ENCODE measurements around the gene DPY19L3.
A peak's percentile ranks its signal among the peaks of the same experiment; 100 is the strongest.
"Not testable (repeated sequence)": the region's sequence is repeated elsewhere in the genome, so short reads cannot be mapped to it uniquely, and the experiment has no call there.

Gene DPY19L3

DNA sequence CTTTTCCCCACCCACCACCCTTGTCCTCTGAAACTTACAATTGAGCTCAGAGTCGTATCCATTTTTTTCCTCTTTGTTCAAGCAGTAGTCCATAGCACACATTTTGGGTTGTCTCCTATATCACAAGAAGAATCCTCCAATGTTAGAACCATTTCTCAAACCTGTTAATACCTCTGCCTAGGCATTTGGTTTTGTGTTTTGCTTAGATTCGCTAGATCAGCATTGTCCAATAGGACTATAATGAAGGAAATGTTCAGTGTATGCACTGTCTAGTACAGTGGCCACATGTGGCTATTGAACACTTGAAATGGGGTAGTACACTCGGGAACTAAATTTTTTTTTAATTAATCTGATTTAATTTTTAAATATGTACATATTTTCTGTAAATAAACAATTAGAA is 12.6 kb downstream of the DPY19L3 start:
- no peak overlapping the region for H3K27ac ChIP-seq (ENCODE audit: low read depth, low read length)
- no peaks in the 10 kb centered on the region for H3K9me2 ChIP-seq (replicated peaks; ENCODE audit: control insufficient read depth, low read length)
- no peaks in the 10 kb centered on the region for H3K27me3 ChIP-seq (ENCODE audit: control insufficient read depth, low read length)
- H3K9me3 ChIP-seq (ENCODE audit: control insufficient read depth, insufficient read depth, low read length), result no peaks in the 10 kb centered on the region
- no peak overlapping the region for H3K4me3 ChIP-seq (ENCODE audit: low read length)
- H3K4me2 ChIP-seq (ENCODE audit: low read length), result no peak overlapping the region
- TF ChIP-seq EZH2phosphoT487 (IDR thresholded peaks at IDR 0.05; ENCODE audit: borderline replicate concordance, low read length), result no peak
- TF ChIP-seq CTCF (IDR thresholded peaks at IDR 0.05; ENCODE audit: low read depth, low read length, poor library complexity, severe bottlenecking), result no peak
- peaks cover 35% of the 10 kb centered on the region for H3K36me3 ChIP-seq (ENCODE audit: control insufficient read depth, low read length)
- peaks cover 3% of the 10 kb centered on the region; the same call in 1 of the 2 replicates for H3K79me2 ChIP-seq (ENCODE audit: control insufficient read depth, low read length)
- H3K4me1 ChIP-seq (ENCODE audit: control insufficient read depth, low read length), result peaks cover 20% of the 10 kb centered on the region
- H4K20me1 ChIP-seq (ENCODE audit: control insufficient read depth, insufficient read depth, low read depth, low read length), result no peaks in the 10 kb centered on the region
- H3F3A ChIP-seq (ENCODE audit: control insufficient read depth, insufficient read depth), result peaks cover 7% of the 10 kb centered on the region; the same call in 1 of the 2 replicates

GRCh38 chr19:32421589-32422361 is 16.2 kb downstream of the DPY19L3 start:
- H3K27ac ChIP-seq (ENCODE audit: low read depth, low read length), result peak overlapping the region; percentile 79
- TF ChIP-seq EZH2phosphoT487 (IDR thresholded peaks at IDR 0.05; ENCODE audit: borderline replicate concordance, low read length) (no peak), CTCF (IDR thresholded peaks at IDR 0.05; ENCODE audit: low read depth, low read length, poor library complexity, severe bottlenecking) (no peak)
- H3K9me3 ChIP-seq (ENCODE audit: control insufficient read depth, insufficient read depth, low read length), result no peaks in the 10 kb centered on the region
- H3K36me3 ChIP-seq (ENCODE audit: control insufficient read depth, low read length), result peaks cover 19% of the 10 kb centered on the region
- H3K4me1 ChIP-seq (ENCODE audit: control insufficient read depth, low read length), result peaks cover 31% of the 10 kb centered on the region
- H3K9me2 ChIP-seq (replicated peaks; ENCODE audit: control insufficient read depth, low read length), result no peaks in the 10 kb centered on the region
- H3K4me3 ChIP-seq (ENCODE audit: low read length), result peak overlapping the region; percentile 55
- H3K79me2 ChIP-seq (ENCODE audit: control insufficient read depth, low read length), result peaks cover 3% of the 10 kb centered on the region; the same call in 1 of the 2 replicates
- H4K20me1 ChIP-seq (ENCODE audit: control insufficient read depth, insufficient read depth, low read depth, low read length), result no peaks in the 10 kb centered on the region
- peaks cover 7% of the 10 kb centered on the region; the same call in 1 of the 2 replicates for H3F3A ChIP-seq (ENCODE audit: control insufficient read depth, insufficient read depth)
- peak overlapping the region; percentile 75 for H3K4me2 ChIP-seq (ENCODE audit: low read length)
- H3K27me3 ChIP-seq (ENCODE audit: control insufficient read depth, low read length), result no peaks in the 10 kb centered on the region

DNA sequence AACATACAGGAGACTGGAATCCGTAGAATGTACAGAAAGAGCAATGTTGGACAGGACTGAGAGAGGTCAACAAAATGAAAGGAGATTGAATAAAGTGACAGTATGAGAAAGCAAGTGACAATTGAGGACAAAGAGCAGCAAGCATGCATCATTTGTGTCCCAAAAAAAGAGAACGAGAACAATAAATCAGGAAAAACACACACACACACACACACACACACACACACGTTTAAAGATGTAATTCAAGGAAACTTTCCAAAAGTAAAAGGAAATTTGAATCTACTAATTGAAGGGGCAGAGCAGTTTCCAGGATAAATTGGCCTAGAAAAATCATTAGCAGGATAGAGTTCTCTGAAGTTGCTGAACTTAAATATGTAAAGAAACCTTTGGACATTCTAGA is 16.9 kb downstream of the DPY19L3 start:
- Histone ChIP-seq H3K9me2 (replicated peaks; ENCODE audit: control insufficient read depth, low read length) (no peaks in the 10 kb centered on the region), H3F3A (ENCODE audit: control insufficient read depth, insufficient read depth) (peaks cover 7% of the 10 kb centered on the region; the same call in 1 of the 2 replicates), H3K4me1 (ENCODE audit: control insufficient read depth, low read length) (peaks cover 31% of the 10 kb centered on the region), H3K4me2 (ENCODE audit: low read length) (peak overlapping the region; percentile 75), H3K79me2 (ENCODE audit: control insufficient read depth, low read length) (peaks cover 8% of the 10 kb centered on the region), H3K27me3 (ENCODE audit: control insufficient read depth, low read length) (no peaks in the 10 kb centered on the region), H3K9me3 (ENCODE audit: control insufficient read depth, insufficient read depth, low read length) (no peaks in the 10 kb centered on the region), H4K20me1 (ENCODE audit: control insufficient read depth, insufficient read depth, low read depth, low read length) (no peaks in the 10 kb centered on the region), H3K4me3 (ENCODE audit: low read length) (peak overlapping the region; percentile 55), H3K36me3 (ENCODE audit: control insufficient read depth, low read length) (peaks cover 20% of the 10 kb centered on the region), H3K27ac (ENCODE audit: low read depth, low read length) (peak overlapping the region; percentile 79)
- TF ChIP-seq CTCF (IDR thresholded peaks at IDR 0.05; ENCODE audit: low read depth, low read length, poor library complexity, severe bottlenecking), result no peak
- TF ChIP-seq EZH2phosphoT487 (IDR thresholded peaks at IDR 0.05; ENCODE audit: borderline replicate concordance, low read length), result no peak

DNA sequence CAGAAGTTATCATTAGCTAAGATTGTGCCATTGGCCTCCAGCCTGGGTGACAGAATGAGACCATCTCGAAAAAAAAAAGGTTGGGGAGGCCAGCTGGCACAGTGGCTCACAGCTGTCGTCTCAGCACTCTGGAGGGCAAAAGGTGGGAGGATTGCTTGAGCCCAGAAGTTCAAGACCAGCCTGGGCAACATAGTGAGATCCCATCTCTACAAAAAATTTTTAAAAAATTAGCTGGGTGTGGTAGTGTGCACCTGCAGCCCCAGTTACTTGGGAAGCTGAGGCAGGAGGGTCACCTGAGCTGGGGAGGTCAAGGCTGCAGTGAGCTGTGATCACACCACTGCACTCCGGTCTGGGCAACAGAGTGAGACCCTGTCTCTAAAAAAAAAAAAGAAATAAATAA is 18.4 kb downstream of the DPY19L3 start:
- H3K9me2 ChIP-seq (replicated peaks; ENCODE audit: control insufficient read depth, low read length); H3K4me3 ChIP-seq (ENCODE audit: low read length); H3K27me3 ChIP-seq (ENCODE audit: control insufficient read depth, low read length); H3K79me2 ChIP-seq (ENCODE audit: control insufficient read depth, low read length); H3K4me2 ChIP-seq (ENCODE audit: low read length); H3K27ac ChIP-seq (ENCODE audit: low read depth, low read length); H3F3A ChIP-seq (ENCODE audit: control insufficient read depth, insufficient read depth); H3K9me3 ChIP-seq (ENCODE audit: control insufficient read depth, insufficient read depth, low read length); H4K20me1 ChIP-seq (ENCODE audit: control insufficient read depth, insufficient read depth, low read depth, low read length): not testable (repeated sequence)
- H3K4me1 ChIP-seq (ENCODE audit: control insufficient read depth, low read length), result peaks cover 31% of the 10 kb centered on the region
- peaks cover 20% of the 10 kb centered on the region for H3K36me3 ChIP-seq (ENCODE audit: control insufficient read depth, low read length)

Measured in DOHH2 (cell line).